HCT116 (cell line): Measurements from ENCODE around the gene LKAAEAR1.

Experiments used
- ATF3 ChIP-seq: IDR thresholded peaks from 2 replicates; pipeline ENCODE4 v1.6.1; 2012
- CTCF ChIP-seq, 3 experiments: fragments of 200-600 bp in 1 of 3; sonication (generic) in 1 of 3; IDR thresholded peaks in 2 of 3; conservative IDR thresholded peaks in 1 of 3; 2 replicates each; pipeline ENCODE4 v1.5.1; 2012 to 2017; ENCODE audit warnings: low read depth in 2 of 3, low read length in 2 of 3, antibody characterized with exemption in 1 of 3, borderline replicate concordance in 1 of 3, control low read depth in 1 of 3, mild to moderate bottlenecking in 1 of 3, mixed read lengths in 1 of 3, mixed run types in 1 of 3, moderate library complexity in 1 of 3; ENCODE audit not compliant: insufficient read depth in 1 of 3
- ELF1 ChIP-seq: IDR thresholded peaks from 2 replicates; pipeline ENCODE4 v1.6.1; 2012; ENCODE audit warnings: low read depth, borderline replicate concordance
- EZH2 ChIP-seq: fragments of 200-600 bp; sonication (generic); IDR thresholded peaks from 2 replicates; pipeline ENCODE4 v1.6.1; 2017; ENCODE audit warnings: antibody characterized with exemption, mixed run types
- POLR2A ChIP-seq: IDR thresholded peaks from 2 replicates; pipeline ENCODE4 v1.7.0; 2011; ENCODE audit warnings: borderline replicate concordance; ENCODE audit not compliant: insufficient read depth, insufficient read length; ENCODE audit errors: extremely low read depth
- POLR2AphosphoS5 ChIP-seq: IDR thresholded peaks from 2 replicates; pipeline ENCODE4 v1.6.1; 2011; ENCODE audit warnings: mild to moderate bottlenecking, low read depth, low read length, moderate library complexity
- RAD21 ChIP-seq: IDR thresholded peaks from 2 replicates; pipeline ENCODE4 v1.6.1; 2012; ENCODE audit warnings: low read depth, mild to moderate bottlenecking
- TCF7L2 ChIP-seq: IDR thresholded peaks from 2 replicates; pipeline ENCODE4 v1.7.0; 2011; ENCODE audit warnings: borderline replicate concordance, inconsistent platforms; ENCODE audit not compliant: insufficient read depth, insufficient read length; ENCODE audit errors: extremely low read depth
- YY1 ChIP-seq: IDR thresholded peaks from 2 replicates; pipeline ENCODE4 v1.6.1; 2011; ENCODE audit warnings: low read length, low read depth, moderate library complexity, mild to moderate bottlenecking; ENCODE audit not compliant: insufficient replicate concordance; ENCODE audit errors: extremely low read depth

- no peak for TF ChIP-seq CTCF (IDR thresholded peaks at IDR 0.05 in 2 of 3, conservative IDR thresholded peaks at IDR 0.05 in 1 of 3; ENCODE audit: borderline replicate concordance in 1 of 3, insufficient read depth in 1 of 3, low read depth in 2 of 3, low read length in 2 of 3)
- no peak for TF ChIP-seq YY1
- TF ChIP-seq TCF7L2: no peak
- TF ChIP-seq ATF3: no peak
- no peak for TF ChIP-seq POLR2AphosphoS5
- no peak for TF ChIP-seq RAD21
- no peak for TF ChIP-seq EZH2
- TF ChIP-seq POLR2A: no peak
- TF ChIP-seq ELF1: no peak
Observed at GRCh38 chr20:64055893-64056638, 28.1 kb downstream of the LKAAEAR1 start.
